A549 (cell line): ENCODE measurements around the gene TNFAIP8L1.

ENCODE experiments used
- EP300 ChIP-seq, 2 experiments: fragments of >200 bp; sonication (Bioruptor Twin); formaldehyde crosslinking; IDR thresholded peaks; 2 replicates in 1 of 2; 3 replicates in 1 of 2; pipeline ENCODE4 v1.6.1; 2016 to 2017
- MAX ChIP-seq: IDR thresholded peaks from 2 replicates; pipeline ENCODE4 v1.6.1; 2012
- RFX5 ChIP-seq: fragments of 450-650 bp; IDR thresholded peaks from 2 replicates; pipeline ENCODE4 v1.7.1; 2014; ENCODE audit warnings: antibody characterized with exemption, mild to moderate bottlenecking, moderate library complexity
- TF ChIP-seq, protein P1 (sequence below): fragments of >200 bp; sonication (Bioruptor Twin); formaldehyde crosslinking; IDR thresholded peaks from 3 replicates; pipeline ENCODE4 v1.5.1; 2016

DNA sequence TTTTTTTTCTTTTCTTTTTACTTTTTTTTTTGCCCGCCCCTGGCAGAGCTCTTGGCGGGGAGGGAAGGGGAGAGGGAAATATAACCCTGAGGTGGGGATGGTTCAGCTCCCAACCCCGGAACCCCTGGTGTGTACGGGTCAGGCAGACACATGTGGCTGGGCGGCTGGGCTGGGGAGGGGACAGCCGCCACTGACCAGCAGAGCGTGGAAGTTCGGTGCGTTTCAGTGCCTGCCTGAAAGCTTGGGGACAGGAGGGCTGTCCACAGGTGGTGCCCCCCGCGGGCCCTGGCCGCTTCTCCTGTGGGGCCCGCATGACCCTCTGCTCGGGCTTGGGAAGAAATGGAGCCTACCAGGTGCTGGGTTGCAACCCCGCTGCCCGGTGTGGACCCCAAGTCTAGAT lies 36.0 kb downstream of the TNFAIP8L1 start:
- TF ChIP-seq, protein P1, sequence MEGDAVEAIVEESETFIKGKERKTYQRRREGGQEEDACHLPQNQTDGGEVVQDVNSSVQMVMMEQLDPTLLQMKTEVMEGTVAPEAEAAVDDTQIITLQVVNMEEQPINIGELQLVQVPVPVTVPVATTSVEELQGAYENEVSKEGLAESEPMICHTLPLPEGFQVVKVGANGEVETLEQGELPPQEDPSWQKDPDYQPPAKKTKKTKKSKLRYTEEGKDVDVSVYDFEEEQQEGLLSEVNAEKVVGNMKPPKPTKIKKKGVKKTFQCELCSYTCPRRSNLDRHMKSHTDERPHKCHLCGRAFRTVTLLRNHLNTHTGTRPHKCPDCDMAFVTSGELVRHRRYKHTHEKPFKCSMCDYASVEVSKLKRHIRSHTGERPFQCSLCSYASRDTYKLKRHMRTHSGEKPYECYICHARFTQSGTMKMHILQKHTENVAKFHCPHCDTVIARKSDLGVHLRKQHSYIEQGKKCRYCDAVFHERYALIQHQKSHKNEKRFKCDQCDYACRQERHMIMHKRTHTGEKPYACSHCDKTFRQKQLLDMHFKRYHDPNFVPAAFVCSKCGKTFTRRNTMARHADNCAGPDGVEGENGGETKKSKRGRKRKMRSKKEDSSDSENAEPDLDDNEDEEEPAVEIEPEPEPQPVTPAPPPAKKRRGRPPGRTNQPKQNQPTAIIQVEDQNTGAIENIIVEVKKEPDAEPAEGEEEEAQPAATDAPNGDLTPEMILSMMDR, result no peak
- TF ChIP-seq EP300 (IDR thresholded peaks at IDR 0.05), result no peak
- TF ChIP-seq RFX5, result no peak
- no peak for TF ChIP-seq MAX
